Measurements from ENCODE around the gene ARF1. TPM values are rescaled to one million over a fixed set of nuclear protein-coding genes. Genes with fewer than 3 reads are reported as not detected.

The ARF1 gene
- total and polyA plus RNA-seq, 2 of the 8 experiments (the other 6 are each of a cell fraction or from before 2014, with no cell fraction given) = 265 to 471 TPM

- Histone ChIP-seq H3K4me2 (ENCODE audit: insufficient read depth in 1 of 2, low read depth in 2 of 2, low read length in 2 of 2) (no peak overlapping the region), H2BK15ac (ENCODE audit: low read length) (no peak overlapping the region), H3K18ac (ENCODE audit: extremely low read depth, low read length) (no peak overlapping the region), H3K56ac (replicated peaks; ENCODE audit: insufficient read length, low read depth, low read length) (no peak overlapping the region), H3K27me3 (replicated peaks in 1 of 4; ENCODE audit: control insufficient read depth in 3 of 4, extremely low read depth in 1 of 4, insufficient read depth in 3 of 4, low read length in 3 of 4) (peaks cover 34 to 80% (median 73%) of the 10 kb centered on the region in 4 experiments), H3K4me1 (replicated peaks in 1 of 4; ENCODE audit: control insufficient read depth in 3 of 4, insufficient read depth in 4 of 4, low read length in 3 of 4) (peaks cover 0 to 7% (median 2%) of the 10 kb centered on the region in 4 experiments; a peak in 3 of 7 replicates), H2AFZ (ENCODE audit: low read length) (no peak overlapping the region), H3K23ac (ENCODE audit: insufficient read length) (no peak overlapping the region), H4K91ac (replicated peaks; ENCODE audit: insufficient read length, low read length) (no peak overlapping the region), H3K27ac (ENCODE audit: low read depth, low read length) (no peak overlapping the region), H4K8ac (ENCODE audit: extremely low read depth, insufficient read depth, low read length) (no peak overlapping the region), H3K9ac (replicated peaks in 1 of 4; ENCODE audit: extremely low read depth in 1 of 4, low read depth in 3 of 4, low read length in 3 of 4) (no peak overlapping the region), H3K79me1 (ENCODE audit: low read depth, low read length) (no peaks in the 10 kb centered on the region), H2BK5ac (ENCODE audit: low read depth, low read length) (no peak overlapping the region), H3K4me3 (ENCODE audit: extremely low read depth in 1 of 4, insufficient read depth in 2 of 4, low read depth in 3 of 4, low read length in 4 of 4) (no peak overlapping the region), H2BK12ac (ENCODE audit: low read depth, low read length) (no peak overlapping the region), H3K4ac (replicated peaks; ENCODE audit: insufficient read length, low read depth, low read length) (no peak overlapping the region), H3K14ac (ENCODE audit: insufficient read length) (no peak overlapping the region), H2BK20ac (ENCODE audit: low read length) (no peak overlapping the region), H3K79me2 (ENCODE audit: control insufficient read depth in 1 of 2, insufficient read depth in 2 of 2, low read length in 2 of 2) (no peaks in the 10 kb centered on the region), H3K36me3 (ENCODE audit: control insufficient read depth in 2 of 4, insufficient read depth in 4 of 4, low read length in 3 of 4) (no peaks in the 10 kb centered on the region), H4K5ac (ENCODE audit: insufficient read length, low read depth, low read length) (no peak overlapping the region), H2BK120ac (replicated peaks; ENCODE audit: low read depth, low read length) (no peak overlapping the region), H4K20me1 (replicated peaks in 1 of 2; ENCODE audit: control insufficient read depth in 1 of 2, insufficient read depth in 2 of 2, low read length in 2 of 2) (peaks cover 0 to 3% of the 10 kb centered on the region in 2 experiments), H3K23me2 (ENCODE audit: low read depth, low read length) (peaks cover 4% of the 10 kb centered on the region; the same call in 1 of the 2 replicates), H2AK5ac (ENCODE audit: low read depth, low read length) (no peak overlapping the region), H3K9me3 (ENCODE audit: insufficient read depth in 2 of 2, low read depth in 1 of 2, low read length in 1 of 2) (no peaks in the 10 kb centered on the region)
- DNase-seq (ENCODE audit: low read depth in 1 of 2, low spot score in 2 of 2) (no peak), FAIRE-seq (no peak)
- POLR2A ChIA-PET (ENCODE audit: partially characterized antibody) = no interaction called here
- 0 out of 4 replicates have a peak, but pooled peaks of 1 of the 2 experiments have one; percentile 12 for TF ChIP-seq RAD21 (IDR thresholded peaks at IDR 0.05 in 1 of 2, conservative IDR thresholded peaks at IDR 0.05 in 1 of 2; ENCODE audit: low read depth in 2 of 2, low read length in 2 of 2)
- TF ChIP-seq TAF7 (optimal IDR thresholded peaks at IDR 0.05; ENCODE audit: borderline replicate concordance, low read depth, low read length) = no peak
- TF ChIP-seq SRF (IDR thresholded peaks at IDR 0.05; ENCODE audit: low read depth, low read length) = no peak
- TF ChIP-seq TCF12 (IDR thresholded peaks at IDR 0.05; ENCODE audit: low read depth, low read length) = no peak
- TF ChIP-seq CTCF (IDR thresholded peaks at IDR 0.05; ENCODE audit: control extremely low read depth in 1 of 3, insufficient read depth in 1 of 3, low read depth in 1 of 3, low read length in 3 of 3) = peak in 2 of 3 experiments; percentile 18 to 27; a peak in 2 of 4 replicates
- TF ChIP-seq TBP (IDR thresholded peaks at IDR 0.05; ENCODE audit: low read depth, low read length) = no peak
- 62% methylated on average over 3 of the region's 4 CpGs; no CpG with 5 or more reads in 1 of the 2 experiments for WGBS, 2 experiments (ENCODE audit: extremely low coverage in 1 of 2, insufficient coverage in 1 of 2, insufficient read length in 1 of 2, insufficient replicate concordance in 2 of 2, low coverage in 1 of 2, low lambda C conversion rate in 2 of 2, missing lambda C conversion rate in 1 of 2)
- CTCF ChIA-PET (ENCODE audit: partially characterized antibody) = interaction anchor here (0.7 to 14.1 kb wide), 3 partner anchors 18 to 409 kb away, joined by 3 to 197 read pairs (median 3); partner anchors contain the start of gene WNT3A
Measured at GRCh38 chr1:228062812-228063211, 19.7 kb upstream of the ARF1 start.
